AG09309 (cell line): ENCODE measurements around the gene DVL2.

Source experiments
- DNase-seq: peaks from one replicate; pipeline ENCODE4 v3.0.0-alpha.2; 2010; ENCODE audit warnings: low read depth
- H3K4me3 ChIP-seq: 2 replicates; pipeline ENCODE4 v1.5.1; 2011; ENCODE audit warnings: mild to moderate bottlenecking, low read depth, low read length, moderate library complexity; ENCODE audit not compliant: control insufficient read depth
- CTCF ChIP-seq: IDR thresholded peaks from 2 replicates; pipeline ENCODE4 v1.5.1; 2011; ENCODE audit warnings: mild to moderate bottlenecking, low read depth, low read length, inconsistent platforms; ENCODE audit not compliant: insufficient read depth, control insufficient read depth; ENCODE audit errors: missing control alignments

Gene DVL2

DNA sequence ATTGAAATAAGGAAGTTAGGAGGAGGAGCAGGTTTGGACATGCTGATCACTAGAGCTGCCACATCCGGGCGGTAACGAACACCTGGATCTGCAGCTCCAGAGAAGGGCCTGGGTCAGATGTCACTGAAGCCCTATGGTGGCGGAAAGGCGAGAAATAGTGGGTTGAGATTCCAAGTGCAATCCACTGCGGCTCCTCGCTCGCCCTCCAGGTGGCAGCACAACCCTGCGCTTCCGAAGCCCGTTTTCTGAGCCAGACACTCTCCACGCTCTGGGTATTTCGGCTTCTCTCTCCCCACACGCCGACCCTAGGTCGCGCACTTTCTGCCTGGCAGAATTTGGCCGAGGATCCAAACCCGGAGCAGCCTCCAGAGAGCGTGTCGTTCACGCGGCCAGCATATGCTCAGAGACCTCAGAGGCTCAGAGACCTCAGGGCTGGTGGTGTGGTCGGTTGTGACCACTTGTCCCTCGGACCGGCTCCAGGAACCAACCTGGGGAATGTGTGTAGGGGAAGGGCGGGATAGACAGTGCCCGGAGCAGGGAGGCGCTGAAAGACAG is 46.3 kb upstream of the DVL2 start:
- peak; percentile 91 for TF ChIP-seq CTCF
- H3K4me3 ChIP-seq, result peak overlapping the region; percentile 55
- peak; percentile 17 for DNase-seq

DNA sequence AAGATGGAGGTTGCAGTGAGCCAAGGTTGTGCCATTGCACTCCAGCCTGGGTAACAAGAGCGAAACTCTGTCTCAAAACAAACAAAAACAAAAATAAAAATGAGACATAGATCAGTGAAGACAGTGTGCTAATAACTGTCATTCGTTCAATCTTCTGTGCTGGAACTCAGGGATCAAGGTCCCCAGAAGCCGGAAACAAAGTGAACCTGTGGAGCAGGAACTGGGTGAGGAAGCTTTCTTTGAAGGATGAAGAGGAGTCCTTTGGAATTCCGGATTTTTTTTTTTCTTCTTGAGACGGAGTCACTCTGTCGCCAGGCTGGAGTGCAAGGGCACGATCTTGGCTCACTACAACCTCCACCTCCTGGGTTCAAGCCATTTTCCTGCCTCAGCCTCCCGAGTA is 45.1 kb upstream of the DVL2 start:
- no peak overlapping the region for H3K4me3 ChIP-seq
- TF ChIP-seq CTCF, result no peak
- DNase-seq, result no peak

DNA sequence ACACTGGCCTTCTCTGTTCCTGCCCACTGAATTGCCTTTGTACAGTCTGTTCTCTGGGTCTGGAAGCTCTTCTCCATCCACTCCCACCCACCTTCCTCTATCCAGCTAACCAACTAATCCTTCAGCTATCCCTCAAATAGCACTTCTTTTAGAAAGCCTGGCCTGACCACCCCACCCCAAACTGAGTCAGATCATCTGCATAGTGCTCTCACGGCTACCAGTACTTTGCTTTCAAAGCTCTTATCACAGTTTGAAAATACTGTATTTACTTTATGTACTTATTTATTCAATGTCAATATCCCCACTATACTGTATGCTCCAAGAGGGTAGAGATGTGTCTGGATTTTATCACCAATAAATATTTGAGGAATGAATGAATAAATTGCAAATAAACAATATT is 32.5 kb upstream of the DVL2 start:
- no peak for DNase-seq
- no peak overlapping the region for H3K4me3 ChIP-seq
- TF ChIP-seq CTCF, result no peak

GRCh38 chr17:7263801-7264078 is 29.4 kb upstream of the DVL2 start:
- TF ChIP-seq CTCF, result no peak
- H3K4me3 ChIP-seq, result no peak overlapping the region
- no peak for DNase-seq

- TF ChIP-seq CTCF, result no peak
- no peak for DNase-seq
These were observed 28.9 kb upstream of the DVL2 start for GRCh38 chr17:7262935-7263800.

GRCh38 chr17:7262192-7262934 is 28.0 kb upstream of the DVL2 start, which contains the start of gene CLDN7:
CLDN7 (minus strand) TSS chr17:7262478; CDS start chr17:7262043, 435 bp downstream.
- TF ChIP-seq CTCF, result no peak
- DNase-seq, result no peak
- no peak within 1 kb of the TSS; the same call in 1 of the 2 replicates for H3K4me3 ChIP-seq

More at GRCh38 chr17:7262935-7263800, 28.9 kb upstream of the DVL2 start:
- no peak overlapping the region for H3K4me3 ChIP-seq
